A549 (cell line): ENCODE results near the gene BIN1. TPM values are rescaled to one million over a fixed set of nuclear protein-coding genes. Genes with fewer than 3 reads are reported as not detected.

Source experiments
- ATAC-seq, 2 experiments: fragments of 200-7000 bp in 1 of 2; fragments of >200 bp in 1 of 2; cut with Nextera tagmentation in 1 of 2; cut with Tn5 transposase in 1 of 2; 3 replicates each; pipeline versions ENCODE4 v1.8.0 to v1.9.1; 2018 to 2020; ENCODE audit warnings: mild to moderate bottlenecking in 1 of 2, moderate library complexity in 1 of 2
- CTCF ChIA-PET: fragments of 300-600 bp; sonication (Branson Sonifier 250); formaldehyde crosslinking; extraction: SDS; loops from one replicate; lab custom pipeline; 2021; ENCODE audit warnings: antibody characterized with exemption, inconsistent platforms; lab: Yijun Ruan, JAX
- POLR2A ChIA-PET: fragments of 350-600 bp; formaldehyde crosslinking; extraction: SDS; loops from one replicate; lab custom pipeline; 2021; ENCODE audit warnings: antibody characterized with exemption, inconsistent platforms; lab: Yijun Ruan, JAX
- DNase-seq, 2 experiments: peaks; one replicate each; pipeline versions ENCODE4 v3.0.0 to v3.0.0-alpha.2; 2011 to 2016; ENCODE audit warnings: low read depth in 1 of 2, low spot score in 1 of 2
- FAIRE-seq: peaks from 2 replicates; lab custom pipeline; 2011; peaks lifted over from hg19 to GRCh38; lab: Jason Lieb, UNC
- H3K27ac ChIP-seq, 2 experiments: fragments of >200 bp; sonication (Bioruptor Twin); formaldehyde crosslinking; 3 replicates each; pipeline ENCODE4 v1.5.1; 2016 to 2017
- H3K4me1 ChIP-seq: fragments of >200 bp; sonication (Bioruptor Twin); formaldehyde crosslinking; 3 replicates; pipeline ENCODE4 v1.6.1; 2016
- H3K4me2 ChIP-seq: fragments of >200 bp; sonication (Bioruptor Twin); formaldehyde crosslinking; 3 replicates; pipeline ENCODE4 v1.6.1; 2016
- H3K4me3 ChIP-seq: fragments of >200 bp; sonication (Bioruptor Twin); formaldehyde crosslinking; 3 replicates; pipeline ENCODE4 v1.5.1; 2016
- H3K9me3 ChIP-seq: fragments of >200 bp; sonication (Bioruptor Twin); formaldehyde crosslinking; 3 replicates; pipeline ENCODE4 v1.6.1; 2016
- CBX2 ChIP-seq: fragments of 200-600 bp; sonication (generic); IDR thresholded peaks from 2 replicates; pipeline ENCODE4 v1.6.1; 2016; ENCODE audit warnings: low read depth, mild to moderate bottlenecking, borderline replicate concordance
- CEBPB ChIP-seq, 2 experiments: fragments of >200 bp in 1 of 2; sonication (Bioruptor Twin) in 1 of 2; formaldehyde crosslinking in 1 of 2; IDR thresholded peaks; 2 replicates each; pipeline ENCODE4 v1.6.1; 2012 to 2016
- EHMT2 ChIP-seq: fragments of 200-600 bp; sonication (generic); IDR thresholded peaks from 2 replicates; pipeline ENCODE4 v1.6.1; 2016; ENCODE audit warnings: antibody characterized with exemption, low read depth, mild to moderate bottlenecking, moderate library complexity
- FOSB ChIP-seq: fragments of 250-450 bp; sonication (Bioruptor Pico); IDR thresholded peaks from 2 replicates; pipeline ENCODE4 v1.5.0; 2020; ENCODE audit warnings: mild to moderate bottlenecking, moderate library complexity
- HDAC2 ChIP-seq: fragments of 200-600 bp; sonication (generic); IDR thresholded peaks from 2 replicates; pipeline ENCODE4 v1.6.1; 2016
- JUN ChIP-seq, 2 experiments: fragments of >200 bp; sonication (Bioruptor Twin); formaldehyde crosslinking; IDR thresholded peaks; 2 replicates in 1 of 2; 3 replicates in 1 of 2; pipeline ENCODE4 v1.6.1; 2016 to 2017
- KDM5A ChIP-seq: fragments of 200-600 bp; sonication (generic); IDR thresholded peaks from 2 replicates; pipeline ENCODE4 v1.6.1; 2016; ENCODE audit warnings: antibody characterized with exemption, mild to moderate bottlenecking
- POLR2A ChIP-seq: IDR thresholded peaks from 2 replicates; pipeline ENCODE4 v1.6.1; 2012; ENCODE audit warnings: mild to moderate bottlenecking, low read length
- RARB ChIP-seq: fragments of 250-450 bp; sonication (Bioruptor Pico); IDR thresholded peaks from 2 replicates; pipeline ENCODE4 v1.8.0; 2021; ENCODE audit warnings: mild to moderate bottlenecking, moderate library complexity
- SMC3 ChIP-seq: fragments of >200 bp; sonication (Bioruptor Twin); formaldehyde crosslinking; IDR thresholded peaks from 3 replicates; pipeline ENCODE4 v1.6.1; 2018; ENCODE audit warnings: inconsistent platforms
- WGBS: methylation state at CpG from one replicate; pipeline ENCODE4 v1.1.6; 2017; ENCODE audit errors: missing lambda C conversion rate; 5-methylcytosine and 5-hydroxymethylcytosine counted together
- polyA minus RNA-seq: library from RNA; depleted of rRNA, polyadenylated mRNA; stranded (reverse); fragments of >200 nt; gene quantifications from 2 replicates; pipeline ENCODE4 v1.2.3, GENCODE V29; 2011; rRNA and poly(A)+ RNA removed
- polyA plus RNA-seq, 4 experiments: library from polyadenylated mRNA; depleted of rRNA in 3 of 4; stranded (reverse); fragments of >200 nt; fragmentation: RNase III in 1 of 4; extraction: RNeasy Plus Mini Kit Qiagen cat#74134 plus additional on column Dnase treatment in 1 of 4; gene quantifications; 2 replicates in 3 of 4; 3 replicates in 1 of 4; pipeline ENCODE4 v1.2.3, GENCODE V29; 2011 to 2017
- TF ChIP-seq, protein P1 (sequence below): fragments of 250-450 bp; sonication (Bioruptor Pico); IDR thresholded peaks from 2 replicates; pipeline ENCODE4 v1.5.0; 2020; ENCODE audit warnings: low read depth, mild to moderate bottlenecking, moderate library complexity
- TF ChIP-seq, protein P2 (sequence below): fragments of >200 bp; sonication (Bioruptor Twin); formaldehyde crosslinking; IDR thresholded peaks from 3 replicates; pipeline ENCODE4 v1.5.1; 2016
- TF ChIP-seq, protein P3 (sequence below): IDR thresholded peaks from 2 replicates; pipeline ENCODE4 v1.6.1; 2012

BIN1 gene, protein sequence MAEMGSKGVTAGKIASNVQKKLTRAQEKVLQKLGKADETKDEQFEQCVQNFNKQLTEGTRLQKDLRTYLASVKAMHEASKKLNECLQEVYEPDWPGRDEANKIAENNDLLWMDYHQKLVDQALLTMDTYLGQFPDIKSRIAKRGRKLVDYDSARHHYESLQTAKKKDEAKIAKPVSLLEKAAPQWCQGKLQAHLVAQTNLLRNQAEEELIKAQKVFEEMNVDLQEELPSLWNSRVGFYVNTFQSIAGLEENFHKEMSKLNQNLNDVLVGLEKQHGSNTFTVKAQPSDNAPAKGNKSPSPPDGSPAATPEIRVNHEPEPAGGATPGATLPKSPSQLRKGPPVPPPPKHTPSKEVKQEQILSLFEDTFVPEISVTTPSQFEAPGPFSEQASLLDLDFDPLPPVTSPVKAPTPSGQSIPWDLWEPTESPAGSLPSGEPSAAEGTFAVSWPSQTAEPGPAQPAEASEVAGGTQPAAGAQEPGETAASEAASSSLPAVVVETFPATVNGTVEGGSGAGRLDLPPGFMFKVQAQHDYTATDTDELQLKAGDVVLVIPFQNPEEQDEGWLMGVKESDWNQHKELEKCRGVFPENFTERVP
- 12.4 and 15.5 TPM in 2 replicates for polyA plus RNA-seq (2011; rRNA removed)
- polyA plus RNA-seq (2012; cell fraction: cytosol; rRNA removed), result 38.5 and 38.9 TPM in 2 replicates
- 35.0 and 42.2 TPM in 2 replicates for polyA plus RNA-seq (2012; cell fraction: nucleus; rRNA removed)
- polyA plus RNA-seq (2017; fragmentation: RNase III; extraction: RNeasy Plus Mini Kit Qiagen cat#74134 plus additional on column Dnase treatment), result 32.3 to 41.5 TPM (median 34.1 TPM) in 3 replicates
- 14.2 and 15.8 TPM in 2 replicates for polyA minus RNA-seq

DNA sequence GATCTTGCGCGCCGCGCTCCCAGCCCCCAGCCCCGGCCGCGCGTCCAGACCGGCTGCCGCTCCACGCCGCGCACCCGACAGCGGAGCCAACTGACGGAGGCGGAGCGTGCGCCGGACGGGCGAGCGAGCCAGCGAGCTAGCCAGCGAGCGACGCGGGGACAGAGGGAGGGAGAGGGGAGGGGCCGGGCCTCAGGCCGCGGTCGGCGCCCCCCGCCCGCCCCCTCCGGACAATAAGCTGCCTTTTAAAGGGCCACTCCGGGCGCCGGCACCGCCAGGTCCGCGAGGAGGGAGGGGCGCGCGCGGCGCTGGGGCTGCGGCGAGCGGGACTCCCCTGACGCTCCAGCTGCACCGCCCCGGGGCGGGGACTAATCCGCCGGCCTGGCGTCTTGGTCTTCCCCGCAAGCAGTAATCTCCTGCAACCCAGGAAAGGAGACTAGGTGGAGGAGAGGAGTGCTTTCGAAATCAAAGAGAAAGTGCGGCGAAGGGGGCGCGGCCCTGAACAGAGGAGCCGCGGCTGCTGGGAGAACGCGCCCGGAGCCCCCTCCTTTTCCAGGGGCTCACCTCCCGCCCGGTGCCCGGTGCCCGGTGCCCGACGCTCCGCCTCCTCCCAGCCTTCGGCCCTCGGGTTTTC lies at the start of gene BIN1:
BIN1 (minus strand) TSS at position 164 of the 631 bp plus-strand sequence. CDS start 211 bp downstream, outside the sequence.
- ATAC-seq (peak; percentile 87 to 92), DNase-seq (peak; percentile 81 to 93), FAIRE-seq (no peak)
- TF ChIP-seq, protein P1, sequence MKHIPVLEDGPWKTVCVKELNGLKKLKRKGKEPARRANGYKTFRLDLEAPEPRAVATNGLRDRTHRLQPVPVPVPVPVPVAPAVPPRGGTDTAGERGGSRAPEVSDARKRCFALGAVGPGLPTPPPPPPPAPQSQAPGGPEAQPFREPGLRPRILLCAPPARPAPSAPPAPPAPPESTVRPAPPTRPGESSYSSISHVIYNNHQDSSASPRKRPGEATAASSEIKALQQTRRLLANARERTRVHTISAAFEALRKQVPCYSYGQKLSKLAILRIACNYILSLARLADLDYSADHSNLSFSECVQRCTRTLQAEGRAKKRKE, result no peak
- TF ChIP-seq POLR2A (peak; percentile 39; the same call in 1 of the 2 replicates), SMC3 (0 out of 3 replicates have a peak, but pooled peaks have one; percentile 15), JUN (IDR thresholded peaks at IDR 0.05) (peak in 1 of 2 experiments; percentile 44; a peak in 1 of 5 replicates)
- ChIA-PET CTCF (interaction anchor here (0.8 to 2.5 kb wide), 6 partner anchors 18 to 57 kb away, joined by 3 to 9 read pairs (median 4); no protein-coding TSS in a partner anchor), POLR2A (interaction anchor here (0.5 kb wide), 1 partner anchor 32 kb away, joined by 3 read pairs; no protein-coding TSS in a partner anchor)
- Histone ChIP-seq H3K4me2 (peak within 1 kb of the TSS; percentile 75), H3K27ac (peak within 1 kb of the TSS; percentile 74 to 92), H3K4me3 (peak within 1 kb of the TSS; percentile 56), H3K4me1 (peaks cover 22% of the 10 kb centered on the region), H3K9me3 (no peaks in the 10 kb centered on the region)
- 0% methylated on average over 13 of the region's 77 CpGs for WGBS

DNA sequence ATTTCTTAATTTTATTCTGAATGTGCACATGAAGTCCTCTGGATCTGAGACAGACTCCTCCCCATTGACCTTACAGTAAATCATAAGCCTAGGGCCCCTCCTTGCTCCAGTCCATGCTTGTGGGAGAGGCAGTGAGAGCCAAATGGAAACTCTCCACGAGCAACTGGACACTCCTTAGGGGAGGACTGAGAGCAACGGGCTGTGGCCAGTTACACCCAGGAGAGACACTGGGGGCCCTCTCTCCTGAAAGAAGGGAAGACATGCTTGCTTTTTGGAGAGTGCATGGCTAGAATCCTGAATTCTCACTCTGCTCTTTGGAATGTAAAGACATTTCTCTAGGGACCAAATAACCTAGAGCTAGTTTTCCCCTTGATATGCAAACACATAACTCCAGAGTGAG lies 49.0 kb upstream of the BIN1 start:
- Histone ChIP-seq H3K4me2 (peak overlapping the region; percentile 29; the same call in 2 of the 3 replicates), H3K4me3 (no peak overlapping the region), H3K9me3 (peaks cover 7% of the 10 kb centered on the region; the same call in 1 of the 3 replicates), H3K27ac (peak overlapping the region in 1 of 2 experiments; percentile 54; a peak in 2 of 6 replicates), H3K4me1 (peaks cover 29% of the 10 kb centered on the region)
- CTCF ChIA-PET, result interaction anchor here (1.0 kb wide), 1 partner anchor 18 kb away, joined by 3 read pairs; no protein-coding TSS in a partner anchor
- WGBS, result 13% methylated on average over 2 of the region's 2 CpGs
- ATAC-seq, result peak in 1 of 2 experiments; percentile 38; a peak in 2 of 6 replicates
- POLR2A ChIA-PET, result no interaction called here
- TF ChIP-seq RARB, result no peak
- no peak for FAIRE-seq
- DNase-seq, result no peak

DNA sequence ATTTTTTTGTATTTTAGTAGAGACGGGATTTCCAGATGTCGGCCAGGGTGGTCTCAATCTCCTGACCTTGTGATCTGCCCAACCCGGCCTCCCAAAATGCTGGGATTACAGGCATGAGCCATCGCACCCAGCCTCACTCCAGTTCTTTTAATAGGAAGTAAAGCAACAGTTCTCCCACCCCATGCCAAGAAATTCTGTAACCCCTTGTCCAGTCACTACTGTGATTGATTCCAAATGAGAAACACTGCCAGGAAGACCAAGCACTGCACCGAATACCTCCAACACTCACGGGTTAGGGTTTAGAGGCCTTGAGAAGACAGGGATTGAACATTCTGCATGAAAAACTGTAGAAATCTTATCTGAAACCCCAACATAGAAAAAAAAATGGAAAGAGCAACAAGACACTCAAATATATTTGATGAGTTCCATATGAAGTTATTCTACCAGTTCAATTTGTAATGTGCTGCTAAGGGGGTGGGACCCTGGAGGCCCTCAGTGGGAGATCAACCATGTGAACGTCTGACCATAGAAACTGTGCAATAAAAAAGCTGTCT lies 48.2 kb upstream of the BIN1 start:
- ATAC-seq (no peak), DNase-seq (no peak), FAIRE-seq (no peak)
- Histone ChIP-seq H3K4me2 (no peak overlapping the region), H3K9me3 (peaks cover 10% of the 10 kb centered on the region; the same call in 1 of the 3 replicates), H3K27ac (peak overlapping the region in 1 of 2 experiments; percentile 81; a peak in 4 of 6 replicates), H3K4me3 (no peak overlapping the region), H3K4me1 (peaks cover 29% of the 10 kb centered on the region)
- 85% methylated on average over 7 of the region's 7 CpGs for WGBS
- TF ChIP-seq HDAC2 (no peak), EHMT2 (no peak), FOSB (no peak), KDM5A (no peak), CBX2 (no peak), CEBPB (IDR thresholded peaks at IDR 0.05) (no peak)
- TF ChIP-seq, protein P2, sequence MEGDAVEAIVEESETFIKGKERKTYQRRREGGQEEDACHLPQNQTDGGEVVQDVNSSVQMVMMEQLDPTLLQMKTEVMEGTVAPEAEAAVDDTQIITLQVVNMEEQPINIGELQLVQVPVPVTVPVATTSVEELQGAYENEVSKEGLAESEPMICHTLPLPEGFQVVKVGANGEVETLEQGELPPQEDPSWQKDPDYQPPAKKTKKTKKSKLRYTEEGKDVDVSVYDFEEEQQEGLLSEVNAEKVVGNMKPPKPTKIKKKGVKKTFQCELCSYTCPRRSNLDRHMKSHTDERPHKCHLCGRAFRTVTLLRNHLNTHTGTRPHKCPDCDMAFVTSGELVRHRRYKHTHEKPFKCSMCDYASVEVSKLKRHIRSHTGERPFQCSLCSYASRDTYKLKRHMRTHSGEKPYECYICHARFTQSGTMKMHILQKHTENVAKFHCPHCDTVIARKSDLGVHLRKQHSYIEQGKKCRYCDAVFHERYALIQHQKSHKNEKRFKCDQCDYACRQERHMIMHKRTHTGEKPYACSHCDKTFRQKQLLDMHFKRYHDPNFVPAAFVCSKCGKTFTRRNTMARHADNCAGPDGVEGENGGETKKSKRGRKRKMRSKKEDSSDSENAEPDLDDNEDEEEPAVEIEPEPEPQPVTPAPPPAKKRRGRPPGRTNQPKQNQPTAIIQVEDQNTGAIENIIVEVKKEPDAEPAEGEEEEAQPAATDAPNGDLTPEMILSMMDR, result no peak
- TF ChIP-seq, protein P3, sequence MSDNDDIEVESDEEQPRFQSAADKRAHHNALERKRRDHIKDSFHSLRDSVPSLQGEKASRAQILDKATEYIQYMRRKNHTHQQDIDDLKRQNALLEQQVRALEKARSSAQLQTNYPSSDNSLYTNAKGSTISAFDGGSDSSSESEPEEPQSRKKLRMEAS, result no peak
- ChIA-PET POLR2A (no interaction called here), CTCF (interaction anchor here (1.1 to 1.4 kb wide), 3 partner anchors 15 to 105 kb away, joined by 3 to 4 read pairs (median 3); no protein-coding TSS in a partner anchor)
